Lung microvascular endothelial cell (primary cell): ENCODE measurements around the gene GRID2. TPM values are rescaled to one million over a fixed set of nuclear protein-coding genes. Genes with fewer than 3 reads are reported as not detected.

Experiments used
- DNase-seq, 2 donors: peaks; one replicate each; pipeline versions ENCODE4 v3.0.0 to v3.0.0-alpha.2; 2010; ENCODE audit warnings: low read depth in 2 of 2
- total RNA-seq: library from RNA; depleted of rRNA; stranded (reverse); fragments of >200 nt; gene quantifications from 2 replicates; pipeline ENCODE4 v1.2.1, GENCODE V29; 2014

GRID2 gene
- total RNA-seq, 1 donor from 2014 or later, result not detected

- no peak for DNase-seq
These were observed 218.2 kb downstream of the GRID2 start for GRCh38 chr4:92521941-92522340.

GRCh38 chr4:92522356-92522755 lies 218.6 kb downstream of the GRID2 start:
- no peak for DNase-seq

- no peak for DNase-seq
These were observed 220.4 kb downstream of the GRID2 start for GRCh38 chr4:92524131-92524530.

- no peak for DNase-seq
These were observed 224.8 kb downstream of the GRID2 start for GRCh38 chr4:92528541-92528940.

- no peak for DNase-seq
These were observed 225.7 kb downstream of the GRID2 start for GRCh38 chr4:92529510-92529909.

- DNase-seq, result no peak
These were observed 231.8 kb downstream of the GRID2 start for GRCh38 chr4:92535599-92535998.

GRCh38 chr4:92551616-92552015 lies 247.8 kb downstream of the GRID2 start:
- no peak for DNase-seq

- DNase-seq, result no peak
These were observed 262.5 kb downstream of the GRID2 start for GRCh38 chr4:92566269-92566668.

- no peak for DNase-seq
These were observed 277.1 kb downstream of the GRID2 start for GRCh38 chr4:92580816-92581215.

- DNase-seq, result no peak
These were observed 295.3 kb downstream of the GRID2 start for GRCh38 chr4:92599044-92599443.

GRCh38 chr4:92600638-92601037 lies 296.9 kb downstream of the GRID2 start:
- no peak for DNase-seq

- DNase-seq, result no peak
These were observed 302.5 kb downstream of the GRID2 start for GRCh38 chr4:92606227-92606626.

GRCh38 chr4:92615049-92615448 lies 311.3 kb downstream of the GRID2 start:
- no peak for DNase-seq

- no peak for DNase-seq
These were observed 315.2 kb downstream of the GRID2 start for GRCh38 chr4:92618968-92619367.

- no peak for DNase-seq
These were observed 325.5 kb downstream of the GRID2 start for GRCh38 chr4:92629302-92629701.

- no peak for DNase-seq
These were observed 331.1 kb downstream of the GRID2 start for GRCh38 chr4:92634882-92635281.

- DNase-seq, result no peak
These were observed 332.5 kb downstream of the GRID2 start for GRCh38 chr4:92636038-92636806.

GRCh38 chr4:92641409-92641808 lies 337.6 kb downstream of the GRID2 start:
- DNase-seq, result no peak

- no peak for DNase-seq
These were observed 343.1 kb downstream of the GRID2 start for GRCh38 chr4:92646826-92647225.

- DNase-seq, result no peak
These were observed 347.8 kb downstream of the GRID2 start for GRCh38 chr4:92651536-92651935.

GRCh38 chr4:92654084-92654483 lies 350.3 kb downstream of the GRID2 start:
- DNase-seq, result no peak

- no peak for DNase-seq
These were observed 353.9 kb downstream of the GRID2 start for GRCh38 chr4:92657695-92658094.

GRCh38 chr4:92658318-92658717 lies 354.6 kb downstream of the GRID2 start:
- no peak for DNase-seq

GRCh38 chr4:92677805-92678204 lies 374.0 kb downstream of the GRID2 start:
- no peak for DNase-seq
